Measurements from ENCODE around the gene FTO. TPM values are rescaled to one million over a fixed set of nuclear protein-coding genes. Genes with fewer than 3 reads are reported as not detected.

FTO gene
- total and polyA plus RNA-seq, 4 donors = 12.2 to 145 (median 57.7) TPM

GRCh38 chr16:53821487-53821886 is 117.5 kb downstream of the FTO start:
- Histone ChIP-seq H3K4me1 (ENCODE audit: control insufficient read depth in 5 of 5, insufficient read depth in 5 of 5, low read length in 5 of 5) (peaks cover 0 to 13% (median 0%) of the 10 kb centered on the region in 5 donors), H3K36me3 (ENCODE audit: control insufficient read depth in 4 of 4, insufficient read depth in 4 of 4, low read length in 4 of 4) (peaks cover 4 to 6% (median 6%) of the 10 kb centered on the region in 4 donors), H3K9me3 (ENCODE audit: control insufficient read depth in 4 of 4, insufficient read depth in 3 of 4, low read length in 3 of 4) (no peaks in the 10 kb centered on the region), H3K9ac (ENCODE audit: insufficient read depth in 1 of 2, low read length in 2 of 2) (no peak overlapping the region), H3K27me3 (ENCODE audit: control insufficient read depth in 3 of 3, insufficient read depth in 3 of 3, low read length in 2 of 3) (no peaks in the 10 kb centered on the region), H3K27ac (ENCODE audit: low read depth in 1 of 2, low read length in 1 of 2) (no peak overlapping the region), H3K4me3 (no peak overlapping the region)
- 89 to 90% methylated on average over 1 of the region's 1 CpG for WGBS, 2 donors
- ATAC-seq (ENCODE audit: insufficient read depth, low FRiP score) (no peak), DNase-seq (no peak)
- no peak for TF ChIP-seq CTCF (IDR thresholded peaks at IDR 0.05; ENCODE audit: control extremely low read depth, extremely low read depth)

GRCh38 chr16:53821957-53822625 is 118.1 kb downstream of the FTO start:
- Histone ChIP-seq H3K27ac (ENCODE audit: low read depth in 1 of 2, low read length in 1 of 2) (peak overlapping the region in 1 of 2 donors; percentile 27), H3K9me3 (ENCODE audit: control insufficient read depth in 4 of 4, insufficient read depth in 3 of 4, low read length in 3 of 4) (no peaks in the 10 kb centered on the region), H3K4me1 (ENCODE audit: control insufficient read depth in 5 of 5, insufficient read depth in 5 of 5, low read length in 5 of 5) (peaks cover 0 to 18% (median 0%) of the 10 kb centered on the region in 5 donors), H3K27me3 (ENCODE audit: control insufficient read depth in 3 of 3, insufficient read depth in 3 of 3, low read length in 2 of 3) (no peaks in the 10 kb centered on the region), H3K4me3 (no peak overlapping the region), H3K36me3 (ENCODE audit: control insufficient read depth in 4 of 4, insufficient read depth in 4 of 4, low read length in 4 of 4) (peaks cover 4 to 12% (median 6%) of the 10 kb centered on the region in 4 donors), H3K9ac (ENCODE audit: insufficient read depth in 1 of 2, low read length in 2 of 2) (no peak overlapping the region)
- no peak for TF ChIP-seq CTCF (IDR thresholded peaks at IDR 0.05; ENCODE audit: control extremely low read depth, extremely low read depth)
- 75 to 95% methylated on average over 4 of the region's 4 CpGs for WGBS, 2 donors
- DNase-seq (no peak), ATAC-seq (ENCODE audit: insufficient read depth, low FRiP score) (no peak)

GRCh38 chr16:53822936-53823529 is 119.1 kb downstream of the FTO start:
- H3K27me3 ChIP-seq (ENCODE audit: control insufficient read depth in 3 of 3, insufficient read depth in 3 of 3, low read length in 2 of 3) = no peaks in the 10 kb centered on the region
- H3K4me1 ChIP-seq (ENCODE audit: control insufficient read depth in 5 of 5, insufficient read depth in 5 of 5, low read length in 5 of 5) = peaks cover 0 to 20% (median 0%) of the 10 kb centered on the region in 5 donors
- no peak overlapping the region for H3K4me3 ChIP-seq
- H3K36me3 ChIP-seq (ENCODE audit: control insufficient read depth in 4 of 4, insufficient read depth in 4 of 4, low read length in 4 of 4) = peaks cover 6 to 12% (median 6%) of the 10 kb centered on the region in 4 donors
- no peak for ATAC-seq (ENCODE audit: insufficient read depth, low FRiP score)
- H3K9ac ChIP-seq (ENCODE audit: insufficient read depth in 1 of 2, low read length in 2 of 2) = no peak overlapping the region
- no peak for TF ChIP-seq CTCF (IDR thresholded peaks at IDR 0.05; ENCODE audit: control extremely low read depth, extremely low read depth)
- 78 to 90% methylated on average over 7 of the region's 7 CpGs for WGBS, 2 donors
- no peaks in the 10 kb centered on the region for H3K9me3 ChIP-seq (ENCODE audit: control insufficient read depth in 4 of 4, insufficient read depth in 3 of 4, low read length in 3 of 4)
- no peak for DNase-seq
- H3K27ac ChIP-seq (ENCODE audit: low read depth in 1 of 2, low read length in 1 of 2) = no peak overlapping the region
